Activated CD8-positive, alpha-beta memory T cell treated with anti-CD3 and anti-CD28 coated beads, Interleukin-2, amount 50 U/mL, for 24 hours (primary cell): ENCODE measurements around the gene MRTFA.
"Not testable (repeated sequence)": the region's sequence is repeated elsewhere in the genome, so short reads cannot be mapped to it uniquely, and the experiment has no call there.

Experiments used
- DNase-seq: peaks from one replicate; pipeline ENCODE4 v3.0.0-alpha.2; 2020; ENCODE audit errors: extremely low read depth

The MRTFA gene

GRCh38 chr22:40627612-40628011 is 8.9 kb downstream of the MRTFA start:
- DNase-seq: no peak

DNA sequence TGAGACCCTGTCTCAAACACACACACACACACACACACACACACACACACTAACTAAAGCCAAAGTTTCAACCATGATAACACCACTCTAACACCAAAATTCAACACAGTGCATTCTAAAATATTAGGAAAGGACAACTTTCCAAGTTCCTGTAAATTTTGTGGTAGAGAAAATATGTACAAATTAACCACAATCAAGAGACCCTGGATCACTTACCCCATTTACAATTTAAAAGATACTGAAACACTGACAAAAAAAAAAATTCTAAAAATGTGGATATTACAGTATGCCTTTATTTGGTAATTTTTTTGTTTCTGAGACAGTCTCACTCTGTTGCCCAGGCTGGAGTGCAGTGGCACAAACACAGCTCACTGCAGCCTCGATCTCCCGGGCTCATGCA is 9.7 kb downstream of the MRTFA start:
- no peak for DNase-seq

GRCh38 chr22:40625794-40626193 is 10.7 kb downstream of the MRTFA start:
- DNase-seq: not testable (repeated sequence)

DNA sequence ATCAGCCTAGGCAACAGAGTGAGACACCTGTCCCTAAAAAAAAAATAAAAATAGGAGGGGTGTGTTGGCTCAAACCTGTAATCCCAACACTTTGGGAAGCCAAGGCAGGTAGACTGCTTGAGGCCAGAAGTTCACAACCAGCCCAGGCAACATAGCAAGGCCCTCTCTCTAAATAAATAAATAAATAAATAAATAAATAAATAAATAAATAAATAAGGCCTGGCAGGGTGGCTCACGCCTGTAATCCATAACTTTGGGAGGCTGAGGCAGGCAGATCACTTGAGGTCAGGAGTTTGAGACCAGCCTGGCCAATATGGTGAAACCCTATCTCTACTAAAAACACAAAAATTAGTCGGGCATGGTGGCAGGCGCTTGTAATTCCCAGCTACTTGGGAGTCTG is 11.2 kb downstream of the MRTFA start:
- DNase-seq: not testable (repeated sequence)

- no peak for DNase-seq
Observed at GRCh38 chr22:40624770-40625169, 11.7 kb downstream of the MRTFA start.

DNA sequence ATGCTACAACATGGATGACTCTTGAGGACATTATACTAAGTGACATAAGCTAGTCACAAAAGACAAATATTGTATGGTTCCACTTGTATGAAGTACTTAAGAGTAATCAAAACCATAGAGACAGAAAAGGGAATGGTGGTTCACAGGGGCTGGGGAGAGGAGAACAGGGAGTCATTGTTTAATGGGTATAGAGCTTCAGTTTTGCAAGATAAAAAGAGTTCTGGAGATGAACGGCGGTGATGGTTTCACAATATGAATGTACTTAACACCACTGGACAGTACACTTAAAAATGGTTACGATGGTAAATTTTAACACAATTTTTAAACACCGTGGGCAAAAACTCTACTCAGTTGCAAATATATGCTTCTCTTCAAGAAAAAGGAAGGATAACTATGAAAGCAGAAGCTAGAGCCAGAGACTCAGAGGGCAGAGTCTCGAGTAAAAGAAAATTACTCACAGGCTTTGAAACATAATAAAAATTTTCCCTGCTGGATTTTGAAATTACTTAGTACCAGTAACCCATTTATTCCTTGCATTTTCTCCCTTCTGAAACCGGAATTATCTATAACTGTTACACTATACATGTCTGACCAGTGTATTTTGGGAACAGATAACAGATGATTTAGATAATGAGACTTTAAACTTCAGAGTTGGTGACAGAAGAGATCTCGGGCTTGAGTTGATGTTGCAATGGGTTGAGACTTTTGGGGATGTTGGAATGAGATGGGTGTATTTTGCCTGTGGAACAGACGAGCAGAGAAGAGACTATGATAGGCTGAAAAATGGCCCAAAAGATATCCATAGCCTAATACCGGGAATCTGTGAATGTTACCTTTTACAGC is 15.0 kb downstream of the MRTFA start:
- DNase-seq: no peak

GRCh38 chr22:40620464-40621046 is 16.0 kb downstream of the MRTFA start:
- DNase-seq: no peak

- no peak for DNase-seq
Observed at GRCh38 chr22:40618400-40618799, 18.1 kb downstream of the MRTFA start.

DNA sequence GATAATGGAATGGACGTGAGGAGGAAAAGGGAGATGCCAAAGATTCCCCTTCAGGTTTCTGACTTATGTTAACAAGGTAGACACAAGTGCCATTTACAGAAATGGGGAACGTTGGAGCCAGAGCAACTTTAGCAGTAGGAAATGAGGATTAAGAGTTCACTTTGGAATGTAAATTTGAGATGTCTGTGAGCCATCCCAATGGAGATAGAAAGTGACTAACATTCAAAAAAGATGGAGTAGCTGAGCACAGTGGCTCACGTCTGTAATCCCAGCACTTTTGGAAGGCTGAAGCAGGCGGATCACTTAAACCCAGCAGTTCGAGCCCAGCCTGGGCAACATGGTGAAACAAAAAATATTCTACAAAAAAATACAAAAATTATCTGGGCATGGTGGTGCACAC is 19.9 kb downstream of the MRTFA start:
- DNase-seq: no peak

- DNase-seq: no peak
Observed at GRCh38 chr22:40613067-40613466, 23.5 kb downstream of the MRTFA start.

DNA sequence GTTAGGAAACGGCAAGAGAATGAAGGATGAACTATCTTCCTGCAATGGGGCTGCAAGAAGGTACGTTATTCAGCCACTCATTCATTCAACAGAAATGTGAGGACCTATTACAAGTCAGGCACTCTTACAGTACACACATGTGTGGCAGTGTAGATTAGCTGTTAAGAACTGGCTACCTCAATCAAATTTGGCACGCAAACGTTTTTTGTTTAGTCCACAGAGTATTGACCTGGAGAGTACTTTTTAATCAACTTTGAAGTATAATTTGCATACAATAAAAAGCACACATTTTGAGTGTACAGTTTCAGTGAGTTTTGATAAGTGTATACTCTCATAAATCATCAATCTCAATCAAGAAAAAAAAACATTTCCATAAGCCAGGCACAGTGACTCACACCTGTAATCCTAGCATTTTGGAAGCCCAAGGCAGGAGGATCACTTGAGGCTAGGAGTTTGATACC is 24.2 kb downstream of the MRTFA start:
- no peak for DNase-seq

DNA sequence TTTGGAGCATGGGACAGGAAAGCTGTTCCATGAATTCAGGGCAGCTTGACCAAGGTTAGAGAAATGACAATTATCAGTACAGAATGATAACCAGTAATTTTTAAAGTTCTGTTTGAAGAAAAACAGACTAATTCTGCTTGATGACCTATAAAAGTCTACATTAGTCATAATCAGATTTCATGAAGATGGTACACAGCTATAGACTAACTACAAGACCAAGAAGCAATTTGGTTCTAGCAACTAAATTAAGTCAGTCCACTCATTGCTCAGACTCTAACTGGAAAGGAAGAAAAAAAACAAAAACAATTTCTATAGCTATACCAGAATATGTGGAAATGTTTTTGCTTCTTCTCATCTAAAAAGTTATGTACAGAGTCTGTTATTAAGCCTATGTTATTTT is 24.9 kb downstream of the MRTFA start:
- DNase-seq: no peak

- DNase-seq: no peak
Observed at GRCh38 chr22:40610329-40610850, 26.1 kb downstream of the MRTFA start.

DNA sequence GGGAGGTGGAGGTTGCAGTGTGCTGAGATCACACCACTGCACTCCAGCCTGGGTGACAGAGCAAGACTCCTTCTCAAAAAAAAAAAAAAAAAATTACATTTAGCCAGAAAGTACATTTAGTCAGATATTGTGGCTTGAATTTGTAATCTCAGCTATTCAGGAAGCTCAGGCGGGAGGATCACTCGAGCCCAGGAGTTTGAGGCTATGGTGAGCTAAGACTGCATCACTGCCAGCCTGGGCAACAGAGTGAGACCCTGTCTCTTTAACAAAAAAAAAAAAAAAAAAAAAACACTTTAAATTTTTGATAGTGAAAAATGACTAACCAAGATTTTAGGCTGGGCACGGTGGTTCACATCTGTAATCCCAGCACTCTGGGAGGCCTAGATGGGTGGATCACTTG is 27.3 kb downstream of the MRTFA start:
- DNase-seq: no peak

- DNase-seq: no peak
Observed at GRCh38 chr22:40607506-40607905, 29.0 kb downstream of the MRTFA start.

DNA sequence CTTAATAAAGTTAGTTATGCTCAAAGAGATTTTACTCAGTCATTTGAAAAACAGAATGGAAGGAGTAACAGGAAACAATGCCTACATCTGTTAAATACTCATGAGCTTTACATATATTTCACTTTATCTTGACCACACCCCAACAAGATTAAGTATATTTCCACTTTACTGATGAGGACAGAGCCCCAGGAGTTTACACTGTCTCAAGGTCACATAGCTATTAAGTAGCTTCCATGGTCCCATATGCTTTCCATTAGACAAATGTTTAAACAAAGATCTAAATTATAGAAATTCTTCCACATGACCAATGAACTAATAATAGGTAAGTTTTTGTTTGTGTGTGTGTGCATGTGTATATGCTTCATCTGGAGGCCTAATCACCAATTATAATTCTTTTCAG is 30.2 kb downstream of the MRTFA start:
- no peak for DNase-seq

DNA sequence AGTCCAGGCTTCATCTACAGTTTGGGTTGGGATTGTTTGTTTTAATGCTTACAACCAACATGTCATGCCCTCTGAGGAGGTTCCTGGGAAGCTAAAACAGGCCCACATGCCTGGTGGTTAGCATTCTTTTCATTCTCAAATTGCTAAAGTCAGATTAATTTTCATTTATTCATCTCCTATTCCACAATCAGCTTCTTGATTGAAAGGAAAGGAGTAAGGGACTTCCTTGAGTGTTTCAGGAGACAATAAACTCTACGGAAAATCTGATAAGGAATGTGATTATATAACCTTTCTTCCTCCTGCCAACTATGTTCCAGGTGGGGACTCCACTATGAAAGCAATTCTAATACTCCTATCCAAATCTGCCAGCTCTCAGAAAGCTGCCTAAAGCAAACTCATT is 30.8 kb downstream of the MRTFA start:
- no peak for DNase-seq

DNA sequence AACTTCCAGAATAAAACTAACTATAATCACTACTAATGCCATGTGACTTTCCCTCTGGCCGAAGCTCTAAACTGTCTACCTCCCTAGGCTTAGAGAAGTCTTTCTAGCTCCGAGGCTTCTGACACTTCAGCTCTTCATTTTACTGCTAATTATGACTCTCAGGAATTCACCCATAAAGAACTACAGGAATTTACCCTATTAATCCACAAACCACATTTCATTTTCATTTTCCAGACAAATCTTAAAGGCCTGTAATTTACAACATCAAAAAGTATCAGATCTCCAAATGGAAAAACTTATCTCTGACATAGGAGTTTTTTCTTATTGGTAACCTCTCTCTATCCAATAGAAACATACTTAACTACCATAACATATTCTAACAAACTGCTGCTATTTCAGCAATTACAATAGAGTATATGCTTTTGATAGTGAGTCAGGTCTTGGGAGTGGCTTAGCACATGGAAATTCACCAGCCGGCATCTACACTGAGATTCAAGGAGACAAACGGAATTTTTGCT is 33.4 kb downstream of the MRTFA start:
- no peak for DNase-seq

DNA sequence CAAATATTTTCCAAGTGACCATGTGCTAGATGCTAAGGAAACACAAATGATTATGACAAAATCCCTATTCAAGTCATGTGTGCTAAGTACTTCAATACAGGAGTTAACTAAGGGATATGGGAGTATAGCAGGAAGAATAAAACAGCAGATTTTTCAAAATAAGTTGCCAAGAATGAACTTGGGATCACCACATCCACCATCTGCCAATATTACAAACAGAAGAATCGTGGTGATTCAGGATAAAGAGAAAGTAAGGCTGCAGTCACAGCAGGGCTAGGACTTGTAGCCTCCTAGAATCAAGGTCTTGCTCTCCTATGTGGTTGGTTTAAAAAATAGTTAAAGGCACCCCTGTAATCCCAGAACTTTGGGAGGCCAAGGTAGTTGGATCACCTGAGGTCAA is 34.3 kb downstream of the MRTFA start:
- no peak for DNase-seq

GRCh38 chr22:40599731-40600130 is 36.8 kb downstream of the MRTFA start:
- DNase-seq: no peak

DNA sequence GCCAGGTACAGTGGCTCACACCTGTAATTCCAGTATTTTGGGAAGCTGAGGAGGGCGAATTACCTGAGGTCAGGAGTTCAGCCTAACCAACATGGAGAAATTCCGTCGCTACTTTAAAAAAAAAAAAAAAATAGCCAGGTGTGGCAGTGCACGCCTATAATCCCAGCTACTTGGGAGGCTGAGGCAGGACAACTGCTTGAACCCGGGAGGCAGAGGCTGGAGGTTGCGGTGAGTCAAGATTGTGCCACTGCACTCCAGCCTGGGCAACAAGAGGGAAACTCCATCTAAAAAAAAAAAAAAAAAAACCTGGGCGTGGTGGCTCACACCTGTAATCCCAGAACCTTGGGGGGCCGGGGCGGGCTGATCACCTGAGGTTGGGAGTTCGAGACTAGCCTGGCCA is 37.8 kb downstream of the MRTFA start:
- not testable (repeated sequence) for DNase-seq

DNA sequence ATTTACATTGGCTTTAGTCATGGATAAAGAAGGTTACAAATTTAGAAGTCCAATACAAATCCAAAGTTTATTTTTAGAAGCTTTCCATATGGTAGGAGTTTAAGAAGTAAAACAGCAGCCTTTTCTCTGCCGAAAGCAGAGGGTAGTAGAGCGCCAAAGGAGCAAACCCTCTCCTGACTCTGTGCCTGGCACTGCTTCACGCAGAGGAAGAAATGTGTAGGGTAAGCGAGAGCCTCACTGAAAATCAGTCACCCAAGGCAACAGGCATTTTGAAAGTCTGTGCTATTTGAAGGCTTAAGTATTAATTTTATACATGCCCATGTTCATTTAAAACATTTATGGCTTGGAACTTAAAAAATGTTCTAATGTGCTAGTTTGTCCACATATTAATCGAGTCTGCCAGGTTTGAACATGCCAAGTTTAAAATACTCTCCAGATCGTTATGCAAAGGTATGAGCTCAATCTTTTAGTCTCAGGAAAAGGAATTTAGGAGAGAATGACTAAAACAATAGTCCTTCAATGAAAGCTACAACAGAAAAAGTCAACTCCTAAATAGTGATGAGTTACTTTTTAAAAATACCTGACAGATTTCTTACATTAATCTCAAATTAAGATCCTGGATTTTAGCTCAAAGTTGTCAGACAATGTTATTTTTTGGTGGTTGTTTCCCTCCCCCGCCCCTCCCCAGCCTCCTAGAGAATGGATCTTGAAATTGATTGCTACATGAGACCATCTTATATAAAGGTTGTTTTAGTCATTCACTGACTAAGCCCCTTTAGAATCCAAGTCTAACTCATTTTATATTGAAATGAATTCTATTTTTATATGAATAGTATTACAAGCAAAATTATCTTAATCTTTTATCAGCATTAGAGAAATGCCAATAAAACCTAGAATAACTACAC is 38.7 kb downstream of the MRTFA start:
- DNase-seq: no peak
